Mucosa of descending colon (tissue), 3 donors: ENCODE results near the gene SLC23A2. TPM values are rescaled to one million over a fixed set of nuclear protein-coding genes. Genes with fewer than 3 reads are reported as not detected.

Experiments
- ATAC-seq: fragments of 200-7000 bp; cut with Tn5 transposase; one replicate; pipeline ENCODE4 v1.9.1; 2020; ENCODE audit warnings: mild to moderate bottlenecking, moderate library complexity
- DNase-seq, 3 donors: peaks; one replicate each; pipeline ENCODE4 v3.0.0-alpha.2; 2020
- H3K36me3 ChIP-seq: fragments of 200-600 bp; one replicate; pipeline ENCODE4 v1.8.0; 2021; ENCODE audit warnings: low read depth, mild to moderate bottlenecking
- H3K4me1 ChIP-seq: fragments of 200-600 bp; one replicate; pipeline ENCODE4 v1.8.0; 2021; ENCODE audit warnings: low read depth, mild to moderate bottlenecking
- H3K4me3 ChIP-seq: fragments of 200-600 bp; one replicate; pipeline ENCODE4 v1.8.0; 2021; ENCODE audit warnings: mild to moderate bottlenecking
- H3K9me3 ChIP-seq: fragments of 200-600 bp; one replicate; pipeline ENCODE4 v1.8.0; 2021; ENCODE audit warnings: mild to moderate bottlenecking
- intact Hi-C, 2 donors: fragments of 100-400 bp; cut with DNase I in 1 of 2; cut with micrococcal nuclease in 1 of 2; formaldehyde crosslinking; loops; one replicate each; pipeline versions ENCODE4 v1.11.0 to v1.11.1; 2022; cut with DNase I, micrococcal nuclease
- total RNA-seq, 3 donors: library from RNA; stranded (reverse); fragmentation: NEBNext Ultra II Directional in 2 of 3; extraction: Animal tissue kit (Norgen Biotek cat#: 25700) in 2 of 3; gene quantifications; one replicate each; pipeline versions ENCODE4 v1.2.1 to v1.2.4, GENCODE V29; 2021 to 2023
- TF ChIP-seq, protein P1 (sequence below): fragments of 200-600 bp; IDR thresholded peaks from one replicate; pipeline ENCODE4 v1.8.0; 2022; ENCODE audit warnings: antibody characterized with exemption, mild to moderate bottlenecking
- donor health status: DM: no; HTN: no; CAD: no; lungs with moderate emphysema.
- donor health status: DM: no; HTN: no; CAD: no.
- donor health status: DM: no; HTN: yes; CAD: no.

Gene SLC23A2
- total RNA-seq, 3 donors from 2014 or later, result 9.1 to 15.4 (median 9.4) TPM

DNA sequence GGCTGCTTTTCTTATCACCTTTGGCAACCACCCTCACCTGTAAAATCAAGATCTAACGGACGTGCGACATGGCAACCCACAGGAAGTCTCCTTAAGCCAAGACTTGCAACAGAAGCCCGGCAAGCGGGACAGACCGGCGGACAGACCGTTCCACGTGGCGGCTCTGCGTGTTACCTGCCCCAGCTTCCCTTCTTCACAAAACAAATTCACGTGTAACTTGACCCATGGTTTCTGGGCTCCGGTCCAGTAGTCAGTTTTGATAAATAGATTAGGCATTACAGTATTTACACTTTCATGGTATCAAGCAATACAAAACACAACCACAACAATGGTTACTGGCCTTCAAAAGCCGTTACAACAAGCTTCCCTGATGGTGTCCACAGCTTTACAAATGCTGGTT lies 145.8 kb downstream of the SLC23A2 start:
- intact Hi-C loops, result no loop called here
- Histone ChIP-seq H3K36me3 (no peaks in the 10 kb centered on the region), H3K9me3 (no peaks in the 10 kb centered on the region), H3K4me1 (no peaks in the 10 kb centered on the region), H3K4me3 (no peak overlapping the region)
- DNase-seq, result no peak
- ATAC-seq, result no peak
- TF ChIP-seq, protein P1, sequence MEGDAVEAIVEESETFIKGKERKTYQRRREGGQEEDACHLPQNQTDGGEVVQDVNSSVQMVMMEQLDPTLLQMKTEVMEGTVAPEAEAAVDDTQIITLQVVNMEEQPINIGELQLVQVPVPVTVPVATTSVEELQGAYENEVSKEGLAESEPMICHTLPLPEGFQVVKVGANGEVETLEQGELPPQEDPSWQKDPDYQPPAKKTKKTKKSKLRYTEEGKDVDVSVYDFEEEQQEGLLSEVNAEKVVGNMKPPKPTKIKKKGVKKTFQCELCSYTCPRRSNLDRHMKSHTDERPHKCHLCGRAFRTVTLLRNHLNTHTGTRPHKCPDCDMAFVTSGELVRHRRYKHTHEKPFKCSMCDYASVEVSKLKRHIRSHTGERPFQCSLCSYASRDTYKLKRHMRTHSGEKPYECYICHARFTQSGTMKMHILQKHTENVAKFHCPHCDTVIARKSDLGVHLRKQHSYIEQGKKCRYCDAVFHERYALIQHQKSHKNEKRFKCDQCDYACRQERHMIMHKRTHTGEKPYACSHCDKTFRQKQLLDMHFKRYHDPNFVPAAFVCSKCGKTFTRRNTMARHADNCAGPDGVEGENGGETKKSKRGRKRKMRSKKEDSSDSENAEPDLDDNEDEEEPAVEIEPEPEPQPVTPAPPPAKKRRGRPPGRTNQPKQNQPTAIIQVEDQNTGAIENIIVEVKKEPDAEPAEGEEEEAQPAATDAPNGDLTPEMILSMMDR, result no peak

DNA sequence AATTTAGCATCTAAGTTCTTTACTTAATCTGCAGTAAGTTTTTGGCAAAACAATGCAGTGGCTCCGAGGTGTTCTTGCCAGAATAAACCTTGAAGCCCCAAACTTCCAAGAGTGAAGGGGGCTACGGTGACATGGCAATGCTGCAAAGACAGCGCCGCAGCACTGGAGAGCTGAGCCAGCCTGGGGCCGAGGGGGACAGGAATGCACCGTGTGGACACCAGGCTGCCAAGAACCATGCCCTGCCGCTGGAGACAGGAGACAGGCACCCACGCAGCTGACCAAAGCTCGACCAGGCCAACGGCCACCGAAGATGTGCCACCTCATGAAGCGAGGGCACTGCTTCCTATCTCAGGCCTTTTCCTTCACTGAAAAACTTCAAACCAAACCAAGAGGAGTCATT lies 146.2 kb downstream of the SLC23A2 start:
- TF ChIP-seq, protein P1, result no peak
- DNase-seq (no peak), ATAC-seq (no peak)
- intact Hi-C loops, result no loop called here
- no peak overlapping the region for H3K4me3 ChIP-seq
- no peaks in the 10 kb centered on the region for H3K36me3 ChIP-seq
- no peaks in the 10 kb centered on the region for H3K9me3 ChIP-seq
- no peaks in the 10 kb centered on the region for H3K4me1 ChIP-seq

DNA sequence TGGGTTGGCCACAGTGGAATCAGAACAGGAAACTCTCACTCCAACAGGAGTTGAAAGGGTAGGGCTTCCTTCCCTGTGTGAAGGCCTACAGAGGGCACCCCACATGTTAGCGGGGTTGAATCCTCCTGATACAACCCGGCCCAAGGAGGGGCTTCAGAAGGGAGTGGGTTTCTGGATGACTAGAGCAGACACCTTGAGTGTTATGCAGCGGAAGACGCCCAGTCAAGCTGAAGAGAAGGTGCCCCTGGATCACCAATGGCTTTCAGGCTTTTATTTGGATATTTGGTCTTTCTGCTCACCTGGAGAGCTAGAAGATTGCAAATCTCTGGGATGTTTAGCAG lies 146.8 kb downstream of the SLC23A2 start:
- H3K9me3 ChIP-seq, result no peaks in the 10 kb centered on the region
- no peak overlapping the region for H3K4me3 ChIP-seq
- intact Hi-C loops, result no loop called here
- TF ChIP-seq, protein P1, result no peak
- DNase-seq (no peak), ATAC-seq (no peak)
- H3K4me1 ChIP-seq, result no peaks in the 10 kb centered on the region
- no peaks in the 10 kb centered on the region for H3K36me3 ChIP-seq

DNA sequence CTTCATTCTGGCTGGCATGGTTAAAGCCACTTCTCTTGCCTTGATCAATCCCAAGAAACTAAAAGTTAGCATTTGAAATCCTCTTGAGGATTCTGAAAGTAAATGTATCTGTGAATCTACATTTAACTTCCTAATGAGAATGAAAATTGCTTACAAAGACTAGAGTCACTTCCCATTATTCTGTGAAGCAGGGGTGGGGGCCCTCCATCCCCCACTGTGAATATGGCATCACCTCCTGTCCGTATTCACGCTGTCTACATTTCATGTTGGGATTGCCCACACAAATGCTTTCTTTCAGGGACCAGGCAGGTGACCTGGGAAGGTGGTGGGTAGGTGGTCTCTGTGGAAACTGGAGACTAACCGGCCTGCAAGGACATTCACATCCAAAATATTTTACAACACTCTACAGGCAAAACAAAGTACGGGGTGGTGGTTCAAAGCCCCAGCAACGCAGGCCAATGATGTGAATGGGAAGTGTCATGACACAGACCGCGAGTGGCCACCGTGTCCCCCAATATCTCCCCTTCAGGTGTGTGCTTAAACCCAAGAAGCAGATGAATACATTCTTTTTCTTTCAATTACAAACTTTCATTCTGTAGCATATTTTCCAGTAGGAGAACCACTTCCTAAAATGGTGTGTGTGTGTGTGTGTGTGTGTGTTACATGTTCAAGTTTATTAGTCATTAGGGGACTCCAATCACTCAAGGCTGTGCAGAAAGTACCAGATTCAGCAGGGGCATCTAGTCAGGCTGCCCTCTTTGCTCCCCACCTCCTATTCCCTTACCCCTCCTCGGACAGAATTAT lies 147.4 kb downstream of the SLC23A2 start:
- Histone ChIP-seq H3K4me3 (no peak overlapping the region), H3K4me1 (no peaks in the 10 kb centered on the region), H3K9me3 (no peaks in the 10 kb centered on the region), H3K36me3 (no peaks in the 10 kb centered on the region)
- ATAC-seq, result no peak
- intact Hi-C loops, result no loop called here
- TF ChIP-seq, protein P1, result no peak
- no peak for DNase-seq

DNA sequence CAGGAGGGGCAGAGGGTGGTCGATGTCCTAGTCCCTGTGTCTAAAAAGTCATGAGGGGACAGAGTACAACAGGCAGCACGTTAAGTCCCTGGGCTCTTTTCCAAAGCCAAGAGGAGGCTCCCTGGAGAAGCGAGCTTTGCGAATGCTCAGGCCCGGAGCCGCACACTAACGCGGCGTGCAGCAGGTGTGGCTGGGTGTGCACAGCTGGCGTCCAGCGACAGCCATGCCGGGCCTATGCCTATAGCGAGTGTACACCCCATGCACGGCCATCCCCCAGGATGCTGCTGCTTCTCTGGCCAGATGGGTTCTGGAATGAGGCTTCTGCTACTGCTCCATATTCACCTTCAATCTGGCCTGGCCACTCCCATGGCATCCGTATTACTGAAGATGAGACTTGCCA lies 148.3 kb downstream of the SLC23A2 start:
- Histone ChIP-seq H3K4me3 (no peak overlapping the region), H3K9me3 (no peaks in the 10 kb centered on the region), H3K4me1 (no peaks in the 10 kb centered on the region), H3K36me3 (no peaks in the 10 kb centered on the region)
- intact Hi-C loops, result no loop called here
- TF ChIP-seq, protein P1, result no peak
- ATAC-seq (no peak), DNase-seq (no peak)
